GM23248 (cell line): Measurements from ENCODE around the gene KCND2.

ENCODE experiments used
- EZH2 ChIP-seq: fragments of 200-600 bp; sonication (generic); IDR thresholded peaks from 2 replicates; pipeline ENCODE4 v1.6.1; 2018; ENCODE audit warnings: antibody characterized with exemption, mild to moderate bottlenecking; ENCODE audit not compliant: insufficient read depth, poor library complexity, severe bottlenecking
- EZH2phosphoT487 ChIP-seq: fragments of 200-600 bp; sonication (generic); IDR thresholded peaks from 2 replicates; pipeline ENCODE4 v1.6.1; 2018; ENCODE audit warnings: antibody characterized with exemption, moderate library complexity, mild to moderate bottlenecking, low read depth; ENCODE audit not compliant: insufficient read depth

- TF ChIP-seq EZH2phosphoT487 = no peak
- no peak for TF ChIP-seq EZH2
These were observed 121.6 kb downstream of the KCND2 start for GRCh38 chr7:120394595-120394994.
